ENCODE data around the gene ANKRD44.

GRCh38 chr2:197278799-197279763 is 31.5 kb downstream of the ANKRD44 start:
- TF ChIP-seq GATA3 (IDR thresholded peaks at IDR 0.05; ENCODE audit: low read depth, low read length) (no peak), GATA2 (IDR thresholded peaks at IDR 0.05; ENCODE audit: low read depth, low read length) (no peak)
